Activated CD4-positive, alpha-beta T cell treated with anti-CD3 and anti-CD28 coated beads, Interleukin-2, amount 50 U/mL, for 24 hours (primary cell): ENCODE results near the gene TARBP1.
"Not testable (repeated sequence)": the region's sequence is repeated elsewhere in the genome, so short reads cannot be mapped to it uniquely, and the experiment has no call there.

Experiments used
- DNase-seq, 2 donors: peaks; one replicate each; pipeline ENCODE4 v3.0.0-alpha.2; 2020; ENCODE audit warnings: low read depth in 1 of 2, low spot score in 1 of 2

The TARBP1 gene

DNA sequence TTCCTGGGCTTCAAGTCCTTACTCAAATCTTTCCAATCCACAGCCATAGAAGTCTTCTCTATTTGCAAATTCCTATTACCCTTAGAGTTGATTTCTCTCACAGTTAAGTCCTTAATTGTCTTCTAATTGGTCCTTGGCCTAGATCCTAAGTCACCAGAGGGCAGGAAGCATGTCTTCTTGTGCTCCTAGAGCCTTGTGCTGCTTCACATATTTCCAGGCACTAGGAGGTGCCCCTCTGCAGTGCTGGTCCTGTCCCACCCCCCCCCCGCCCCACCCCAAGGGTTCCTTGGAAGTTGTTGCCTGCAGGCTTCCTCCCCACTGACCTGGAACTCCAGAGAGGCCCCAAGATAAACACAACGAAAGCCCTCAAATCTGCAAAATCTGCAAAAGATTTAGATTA is 28.1 kb upstream of the TARBP1 start:
- no peak for DNase-seq

DNA sequence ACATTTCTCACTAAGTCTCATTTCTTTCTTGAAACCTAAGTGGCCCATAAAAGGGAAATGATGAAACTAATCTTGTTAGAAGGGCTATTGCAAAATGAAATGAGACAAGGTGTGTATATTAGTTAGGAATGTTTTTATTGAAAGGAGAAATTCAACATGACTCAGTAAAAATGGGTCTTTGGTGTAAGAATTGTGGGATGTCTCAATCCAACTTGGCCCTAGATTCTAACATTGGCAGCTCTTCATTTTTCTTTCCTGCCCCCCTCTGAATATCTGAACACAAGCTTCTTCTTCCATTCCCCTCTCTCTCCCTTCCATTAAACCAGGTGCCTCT is 26.8 kb upstream of the TARBP1 start:
- DNase-seq: no peak

DNA sequence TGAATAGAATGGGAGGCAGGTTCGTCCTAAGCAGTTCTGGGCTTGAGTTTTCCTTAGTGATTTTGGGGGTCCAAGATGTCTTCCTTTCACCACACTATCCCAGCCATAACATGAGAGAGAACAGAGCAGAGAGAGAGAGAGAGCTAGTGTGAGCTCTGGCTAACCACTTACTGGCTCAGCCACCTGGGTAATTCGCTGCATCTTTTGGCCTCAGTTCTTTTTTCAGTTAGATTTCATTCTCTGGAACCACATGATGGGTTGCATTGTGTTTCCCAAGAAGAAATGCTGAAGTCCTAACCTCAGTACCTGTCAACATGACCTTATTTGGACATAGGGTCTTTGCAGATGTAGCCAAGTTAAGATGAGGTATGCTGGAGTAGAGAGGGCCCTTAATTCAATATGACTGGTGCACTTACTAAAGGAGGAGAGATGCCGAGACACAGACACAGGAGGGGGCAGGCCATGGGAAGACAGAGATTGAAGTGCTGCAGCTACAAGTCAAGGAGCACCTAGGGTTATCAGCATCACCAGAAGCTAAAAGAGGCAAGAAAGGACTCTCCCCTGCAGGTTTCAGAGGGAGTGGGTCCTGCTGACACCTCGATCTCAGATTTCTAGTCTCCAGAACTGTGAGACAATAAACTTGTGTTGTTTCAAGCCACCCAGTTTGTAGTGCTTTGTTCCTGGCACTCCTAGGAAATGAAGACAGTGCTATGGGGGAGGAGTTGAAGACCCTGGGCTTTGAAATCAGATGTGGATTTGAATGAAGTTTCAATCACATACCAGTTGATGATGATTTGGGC is 26.2 kb upstream of the TARBP1 start:
- DNase-seq: no peak

DNA sequence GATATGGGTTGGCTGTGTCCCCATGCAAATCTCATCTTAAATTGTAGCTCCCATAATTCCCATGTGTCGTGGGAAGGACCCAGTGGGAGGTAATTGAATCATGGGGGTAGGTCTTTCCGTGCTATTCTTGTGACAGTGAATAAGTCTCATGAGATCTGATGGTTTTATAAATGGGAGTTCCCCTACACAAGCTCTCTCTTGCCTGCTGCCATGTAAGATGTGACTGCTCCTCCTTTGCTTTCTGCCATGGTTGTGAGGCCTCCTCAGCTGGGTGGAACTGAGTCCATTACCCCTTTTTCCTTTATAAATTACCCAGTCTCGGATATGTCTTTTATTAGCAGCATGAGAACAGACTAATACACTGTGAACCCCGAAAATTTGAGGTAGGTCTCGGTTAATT is 25.3 kb upstream of the TARBP1 start:
- DNase-seq: not testable (repeated sequence)

DNA sequence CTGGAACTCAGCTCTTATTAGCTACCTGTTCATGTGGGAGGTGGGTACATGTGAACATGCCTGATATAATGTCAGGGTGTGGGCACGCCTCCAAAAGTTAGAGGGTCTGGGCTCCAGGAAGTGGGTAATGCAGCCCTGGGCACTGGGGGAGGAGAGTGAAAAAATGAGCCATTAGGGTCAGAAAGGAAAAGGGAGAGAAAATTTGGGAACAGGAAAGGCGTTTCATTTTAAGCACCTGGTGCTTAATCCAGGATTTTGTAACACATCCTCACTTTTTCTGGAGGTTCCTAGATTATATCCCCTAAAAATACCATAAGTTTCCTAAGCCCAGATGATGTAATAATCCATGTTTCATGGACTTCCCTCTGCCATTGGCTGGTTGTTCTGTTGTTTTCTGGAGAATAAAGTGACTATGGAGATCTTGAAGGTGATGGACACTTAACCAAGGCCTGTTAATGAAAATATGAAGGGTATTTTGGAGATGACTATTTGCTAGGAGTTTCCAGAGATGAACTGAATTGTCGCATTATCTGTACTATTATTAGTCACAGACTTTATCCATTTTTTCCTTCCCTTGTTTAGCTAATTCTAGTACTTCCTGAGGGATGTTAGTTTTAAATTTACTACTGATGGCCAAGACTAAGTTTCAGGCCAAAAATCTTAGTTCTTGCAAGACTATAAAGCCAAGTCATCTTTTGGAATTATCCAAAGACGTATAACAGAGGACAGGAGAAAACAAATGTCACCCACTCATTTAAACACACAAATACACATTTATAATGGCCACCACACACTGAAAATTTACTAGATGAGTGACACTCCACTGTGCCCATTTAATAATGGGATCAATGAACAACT is 24.4 kb upstream of the TARBP1 start:
- DNase-seq: no peak

DNA sequence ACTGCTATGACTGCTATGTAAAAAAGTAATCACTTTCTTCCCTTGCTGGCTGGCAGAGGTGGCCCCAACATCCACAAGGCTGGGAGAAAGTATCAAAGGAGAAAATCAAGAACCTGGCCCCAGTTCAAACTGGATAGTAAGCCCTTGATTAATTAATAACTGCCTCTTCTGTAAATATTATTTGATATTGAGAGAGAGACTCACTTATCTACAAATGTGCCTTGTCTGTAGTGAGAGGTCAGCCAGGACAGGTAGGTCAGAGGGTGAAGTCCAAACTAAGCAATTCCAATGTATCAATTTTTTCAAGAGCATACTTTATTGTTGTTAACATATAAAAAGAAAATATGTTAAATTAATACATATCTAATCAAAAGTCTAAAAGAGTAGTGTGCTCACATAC is 23.8 kb upstream of the TARBP1 start:
- no peak for DNase-seq

DNA sequence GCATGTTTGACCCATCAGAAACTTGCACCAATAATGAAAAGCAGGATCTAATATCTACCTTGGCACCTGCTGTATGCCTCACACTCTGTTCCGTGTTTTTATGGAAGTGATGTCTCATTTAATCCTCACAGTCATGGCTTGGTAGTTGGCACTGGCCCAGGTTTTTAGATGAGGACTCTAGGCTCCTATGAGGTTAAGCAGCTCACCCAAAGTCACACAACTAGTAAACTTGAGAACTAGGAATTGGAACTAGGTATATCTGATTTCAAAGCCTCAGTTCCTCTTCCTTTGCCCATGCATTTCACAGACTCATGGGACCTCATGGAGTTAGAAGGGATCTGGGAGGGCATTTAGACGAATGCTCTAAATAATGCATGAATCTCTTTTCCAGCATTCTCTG is 21.3 kb upstream of the TARBP1 start:
- no peak for DNase-seq

DNA sequence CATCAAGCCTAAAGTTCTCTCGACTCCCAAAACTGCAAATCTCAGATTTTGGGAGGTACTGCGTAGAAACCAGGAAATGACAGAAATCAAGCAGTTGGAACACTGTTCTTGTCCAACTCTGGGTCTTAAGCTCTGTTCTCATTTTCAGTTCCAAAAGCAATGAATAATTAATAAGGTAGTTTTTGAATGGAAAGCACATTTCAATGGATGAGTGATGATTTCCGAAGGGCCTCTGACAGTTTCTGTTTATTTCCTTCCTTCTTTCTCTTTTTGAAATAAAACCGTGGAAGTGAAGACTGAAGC is 20.9 kb upstream of the TARBP1 start:
- DNase-seq: no peak

DNA sequence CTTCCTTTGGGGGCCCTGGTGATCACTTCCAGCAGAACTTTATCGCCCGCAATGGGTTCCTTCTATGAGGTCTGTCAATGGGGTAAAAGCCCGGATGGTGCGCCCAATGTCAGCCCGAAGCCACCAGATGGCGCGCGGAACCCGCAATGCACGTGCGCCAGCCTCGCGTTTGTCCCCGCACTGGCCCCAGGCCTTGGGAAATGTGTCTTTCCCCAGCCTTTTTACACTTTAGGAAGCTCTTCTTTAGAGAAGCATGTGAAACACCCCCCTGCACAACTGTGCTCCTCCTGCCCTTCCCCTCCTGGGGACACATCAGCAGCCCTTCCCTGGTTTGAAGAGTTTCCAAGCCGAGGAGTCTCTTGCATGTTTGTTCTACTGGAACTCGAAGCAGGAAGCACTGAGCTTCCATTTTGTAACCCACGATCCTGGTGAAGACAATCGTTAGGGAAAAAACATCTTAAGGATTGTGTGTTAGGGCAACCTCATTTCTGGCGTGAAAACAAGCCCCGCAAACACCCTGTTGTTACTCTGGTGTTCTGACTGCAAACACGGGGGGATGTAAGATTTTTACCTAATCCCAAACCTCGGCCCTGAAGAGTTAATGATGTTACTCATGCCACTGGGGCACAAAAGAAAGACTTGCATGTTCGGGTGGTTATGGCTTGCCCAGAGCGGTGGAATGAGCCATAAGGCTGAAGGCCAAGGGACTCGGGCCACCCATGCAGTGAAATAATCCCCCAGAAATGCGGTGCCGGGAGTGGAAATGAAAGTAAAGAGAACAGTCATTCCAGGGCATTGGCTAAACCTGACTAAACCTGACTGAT is 20.4 kb upstream of the TARBP1 start:
- peak; percentile 73 to 77 for DNase-seq

DNA sequence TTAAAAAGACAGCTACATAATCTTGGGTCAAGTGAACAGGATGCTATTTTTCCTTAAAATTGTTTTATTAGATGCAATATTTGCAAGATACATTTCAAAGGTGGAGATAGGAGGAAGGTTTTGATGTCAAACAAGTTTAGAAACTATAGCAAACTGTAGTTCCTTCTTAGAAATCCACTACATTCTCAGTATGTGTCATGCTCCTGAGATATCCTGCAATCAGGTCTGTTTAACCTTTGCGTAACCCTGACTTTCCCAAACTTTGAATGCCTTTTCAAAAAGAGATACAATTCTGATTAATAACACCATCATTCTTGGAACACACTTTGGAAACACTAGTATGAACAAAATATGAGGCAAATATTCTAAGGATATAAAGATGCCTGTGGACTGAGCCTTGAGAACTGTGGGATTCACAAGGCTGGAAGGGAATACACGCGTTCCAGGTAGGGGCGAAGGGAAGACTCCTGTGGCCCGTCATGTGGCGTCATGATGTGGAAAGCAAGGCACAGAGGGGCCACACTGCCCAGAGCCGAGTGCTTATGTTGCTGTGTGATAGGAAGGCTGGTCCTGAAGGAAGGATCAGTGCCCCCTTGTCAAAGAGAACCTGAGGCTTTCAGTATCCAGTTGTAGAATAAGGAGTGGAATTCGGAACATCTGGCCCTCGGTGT is 19.6 kb upstream of the TARBP1 start:
- no peak for DNase-seq

DNA sequence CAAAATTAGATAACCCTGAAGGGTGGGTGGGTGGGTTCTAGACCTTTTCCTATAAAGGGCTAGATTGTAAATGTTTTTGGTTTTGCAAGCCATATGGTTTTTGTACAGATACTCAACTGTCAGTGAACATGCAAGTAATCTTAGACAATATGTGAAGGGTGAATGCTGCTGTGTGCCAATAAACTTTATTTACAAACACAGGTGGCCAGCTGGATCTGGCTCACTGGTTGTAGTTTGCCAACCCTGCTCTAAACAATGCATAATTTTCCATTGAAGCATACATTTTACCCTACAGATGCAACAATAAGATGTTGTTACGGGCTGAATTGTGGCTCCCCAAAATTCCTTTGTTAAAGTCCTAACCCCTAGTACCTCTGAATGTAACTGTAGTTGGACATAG is 18.6 kb upstream of the TARBP1 start:
- no peak for DNase-seq

DNA sequence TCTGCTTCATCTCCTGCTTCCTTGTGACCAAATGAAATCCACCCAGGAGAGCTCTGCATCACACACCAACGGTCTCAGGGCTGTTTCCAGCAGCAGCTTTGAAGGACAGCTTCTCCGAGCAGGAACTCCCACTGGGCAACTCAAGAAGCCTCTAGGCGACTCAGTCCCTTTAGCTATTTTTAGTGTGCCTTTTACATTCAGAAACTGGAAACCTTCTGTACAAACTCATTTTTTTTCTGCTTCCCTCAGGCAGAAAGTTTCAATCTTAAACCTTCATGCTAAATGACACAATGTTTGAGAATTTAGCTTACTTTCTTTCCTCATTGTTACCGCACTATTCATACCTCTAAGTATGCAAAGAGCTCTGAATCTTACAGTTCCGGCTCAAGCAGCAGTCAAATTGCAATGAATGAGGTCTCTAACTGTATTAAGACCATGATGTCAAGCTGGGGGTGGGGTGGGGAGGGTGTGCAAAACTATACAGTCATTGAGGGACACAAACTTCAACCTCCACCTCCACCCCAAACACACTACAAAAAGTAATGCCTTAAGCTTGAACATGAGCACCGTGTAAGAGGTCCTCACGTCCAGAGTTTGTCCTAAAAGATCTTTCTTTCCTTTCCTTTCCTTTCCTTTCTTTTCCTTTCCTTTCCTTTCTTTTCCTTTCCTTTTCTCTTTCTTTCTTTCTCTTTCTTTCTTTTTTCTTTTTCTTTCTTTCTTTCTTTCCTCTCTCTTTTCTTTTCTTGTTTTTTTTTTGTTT is 16.4 kb upstream of the TARBP1 start:
- DNase-seq: no peak

DNA sequence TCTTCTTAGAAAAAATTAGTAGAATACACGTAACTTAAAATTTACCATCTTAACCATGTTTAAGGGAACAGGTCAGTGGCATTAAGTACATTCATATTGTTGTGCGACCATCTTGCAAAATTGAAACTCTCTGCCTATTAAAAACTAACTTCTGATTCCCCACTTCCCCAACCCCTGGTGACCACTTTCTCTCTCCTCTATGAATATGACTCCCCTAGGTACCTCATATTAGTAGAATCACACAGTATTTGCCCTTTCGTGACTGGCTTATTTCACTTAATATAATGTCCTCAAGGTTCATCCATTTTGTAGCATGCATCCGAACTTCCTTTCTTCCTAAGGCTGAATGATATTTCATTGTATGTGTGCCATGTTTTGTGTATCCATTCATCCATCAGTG is 15.1 kb upstream of the TARBP1 start:
- DNase-seq: no peak

DNA sequence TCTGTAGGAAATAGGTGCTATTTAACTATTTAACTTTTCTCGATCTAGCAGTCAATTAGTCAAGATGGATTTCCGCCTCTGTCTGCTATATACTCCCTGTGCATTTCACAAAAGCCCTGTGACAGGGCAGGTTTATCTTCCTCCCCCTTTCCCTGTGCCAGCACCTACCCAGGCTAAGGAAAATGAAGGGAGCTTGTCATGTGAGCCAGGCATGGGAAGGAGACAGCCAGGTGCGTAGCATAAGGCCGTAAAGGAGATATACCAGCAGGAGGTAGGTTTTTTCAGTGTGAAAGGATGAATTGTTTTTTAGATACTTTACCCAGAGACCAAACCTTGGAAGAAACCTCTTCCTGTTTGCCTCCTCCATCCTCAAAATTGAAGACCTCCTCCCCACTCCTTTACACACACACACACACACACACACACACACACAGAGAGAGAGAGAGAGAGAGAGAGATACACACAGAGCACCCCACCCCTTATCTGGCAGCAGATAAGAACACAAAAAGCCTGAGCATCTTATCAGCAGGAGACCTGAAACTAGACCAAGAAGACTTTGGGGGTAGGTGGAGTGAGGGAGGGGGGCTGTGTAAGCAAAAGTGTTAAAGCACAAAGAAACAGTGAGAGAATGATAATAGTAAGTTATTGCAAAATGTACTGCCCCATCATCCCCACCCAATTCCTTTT is 12.0 kb upstream of the TARBP1 start:
- no peak for DNase-seq

DNA sequence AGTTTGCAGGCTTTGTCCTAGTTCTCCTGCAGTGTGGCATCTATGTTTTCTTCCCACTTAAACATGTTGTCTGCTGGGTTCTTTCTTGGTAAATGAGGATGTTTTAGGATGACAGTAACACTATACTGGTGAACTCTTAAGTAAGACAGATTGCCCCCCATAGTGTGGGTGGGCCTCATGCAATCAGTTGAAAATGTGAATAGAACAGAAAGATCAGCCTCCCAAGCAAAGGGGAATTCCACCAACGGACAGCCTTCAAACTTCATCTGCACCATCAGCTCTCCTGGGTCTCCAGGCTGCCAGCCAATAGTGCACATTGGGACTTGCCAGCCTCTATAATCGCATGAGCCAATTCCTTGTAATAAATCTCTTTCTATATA is 10.7 kb upstream of the TARBP1 start:
- DNase-seq: no peak

DNA sequence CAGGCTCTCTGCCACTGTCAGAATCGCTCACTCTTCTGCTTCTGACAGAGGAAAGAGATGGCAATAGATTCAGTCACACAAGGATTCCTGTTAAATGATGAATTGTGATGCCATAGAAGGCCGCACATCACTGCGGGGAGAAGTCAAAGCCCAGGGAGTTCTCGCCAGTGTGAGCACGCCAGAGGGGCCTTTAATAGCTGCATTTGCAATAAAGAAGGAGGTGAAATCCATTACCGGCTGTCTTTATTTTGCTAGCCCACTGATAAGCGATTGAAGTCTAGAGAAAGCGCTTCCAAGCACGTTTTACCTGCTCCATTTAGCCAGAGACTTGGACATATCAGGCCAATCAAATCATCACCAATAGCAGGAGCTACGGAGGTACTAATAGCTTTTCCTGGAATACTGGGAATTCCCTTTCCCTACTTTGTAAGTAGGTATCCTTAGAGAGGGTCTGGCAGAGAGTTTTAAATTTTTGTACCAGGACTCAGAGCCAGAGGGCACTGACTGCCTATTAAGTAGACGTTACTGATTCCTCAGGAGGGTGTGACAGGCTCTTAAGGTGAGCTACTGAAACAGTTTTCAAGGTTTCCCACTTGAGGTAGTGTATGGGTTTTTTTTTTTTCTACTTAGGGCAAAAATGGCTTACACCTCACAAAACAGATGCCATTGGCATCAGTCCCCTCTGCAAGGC is 10.2 kb upstream of the TARBP1 start:
- no peak for DNase-seq

DNA sequence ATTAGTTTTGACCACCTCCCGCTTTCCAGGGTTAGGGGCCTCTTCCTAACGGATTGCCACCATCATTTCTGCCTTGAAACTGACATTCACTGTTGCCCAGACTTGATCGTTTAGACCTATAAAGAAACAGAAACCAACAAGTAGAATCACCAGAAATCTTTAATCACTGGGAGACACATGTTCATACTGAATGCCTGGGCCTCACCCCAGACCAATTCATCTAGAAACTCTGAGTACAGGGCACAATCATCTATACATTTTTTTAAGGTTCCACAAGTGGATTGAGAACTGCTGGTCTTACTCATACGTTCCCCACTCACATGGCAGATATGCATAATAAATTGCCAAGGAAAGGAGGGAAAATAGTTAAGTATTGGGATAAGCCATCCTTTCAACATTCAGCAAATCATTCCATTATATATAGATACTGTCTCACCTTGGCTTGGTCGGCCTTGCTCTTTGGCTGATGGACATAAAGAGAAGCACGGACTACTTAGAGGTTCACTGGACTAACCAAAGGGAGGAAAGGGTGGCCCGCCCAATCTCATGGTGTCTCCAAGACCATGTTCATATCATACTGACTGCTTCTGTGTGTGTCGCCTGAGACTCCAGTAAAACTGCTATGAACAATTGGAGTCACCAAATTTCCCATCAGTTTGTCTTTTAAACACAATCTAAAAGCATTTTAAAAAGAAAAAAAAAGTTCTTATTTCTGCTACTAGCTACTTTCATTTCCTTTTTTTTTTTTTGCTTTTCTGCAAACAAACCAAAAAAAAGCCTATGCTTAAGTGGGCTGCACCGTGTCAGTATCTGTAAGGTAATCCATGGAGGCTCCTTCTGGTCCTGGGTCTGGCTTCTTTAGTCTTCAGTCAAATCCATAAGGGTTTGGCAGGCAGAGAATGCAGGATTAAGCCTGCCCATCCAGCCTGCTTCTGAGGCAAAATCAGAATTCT is 9.4 kb upstream of the TARBP1 start:
- no peak for DNase-seq
